HG02623 (cell line): ENCODE measurements around the gene LMOD1.
"Not testable (repeated sequence)": the region's sequence is repeated elsewhere in the genome, so short reads cannot be mapped to it uniquely, and the experiment has no call there.

Experiments used
- ATAC-seq: cut with Tn5 transposase; IDR thresholded peaks from one replicate; pipeline ENCODE4 v1.9.1; 2021; ENCODE audit warnings: moderate library complexity; ENCODE audit not compliant: unreplicated experiment

Gene LMOD1

DNA sequence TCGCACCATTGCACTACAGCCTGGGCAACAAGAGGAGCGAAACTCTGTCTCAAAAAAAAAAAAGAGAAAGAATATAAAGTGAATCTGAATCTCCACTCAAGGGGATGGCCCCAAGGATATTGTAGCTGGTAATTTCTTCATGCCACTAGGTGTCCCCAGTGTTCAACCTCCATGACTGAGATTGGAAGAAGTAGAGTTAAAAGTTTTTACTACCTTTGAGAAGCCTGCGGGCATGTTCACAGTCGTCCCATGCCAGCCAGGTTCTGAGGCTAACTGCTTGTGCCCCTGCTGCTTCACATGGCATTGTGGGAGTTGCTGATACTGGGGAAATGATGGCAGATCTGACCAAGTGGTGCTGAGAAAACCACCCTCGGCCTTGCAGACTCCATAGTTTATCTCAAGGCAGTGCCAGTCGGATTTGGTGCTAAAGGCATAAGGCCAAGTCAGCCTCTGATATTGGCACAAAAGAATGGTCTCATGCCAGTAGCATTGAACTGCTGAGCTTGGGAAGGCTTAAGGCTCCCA, 68.4 kb downstream of the LMOD1 start:
- ATAC-seq, result no peak

DNA sequence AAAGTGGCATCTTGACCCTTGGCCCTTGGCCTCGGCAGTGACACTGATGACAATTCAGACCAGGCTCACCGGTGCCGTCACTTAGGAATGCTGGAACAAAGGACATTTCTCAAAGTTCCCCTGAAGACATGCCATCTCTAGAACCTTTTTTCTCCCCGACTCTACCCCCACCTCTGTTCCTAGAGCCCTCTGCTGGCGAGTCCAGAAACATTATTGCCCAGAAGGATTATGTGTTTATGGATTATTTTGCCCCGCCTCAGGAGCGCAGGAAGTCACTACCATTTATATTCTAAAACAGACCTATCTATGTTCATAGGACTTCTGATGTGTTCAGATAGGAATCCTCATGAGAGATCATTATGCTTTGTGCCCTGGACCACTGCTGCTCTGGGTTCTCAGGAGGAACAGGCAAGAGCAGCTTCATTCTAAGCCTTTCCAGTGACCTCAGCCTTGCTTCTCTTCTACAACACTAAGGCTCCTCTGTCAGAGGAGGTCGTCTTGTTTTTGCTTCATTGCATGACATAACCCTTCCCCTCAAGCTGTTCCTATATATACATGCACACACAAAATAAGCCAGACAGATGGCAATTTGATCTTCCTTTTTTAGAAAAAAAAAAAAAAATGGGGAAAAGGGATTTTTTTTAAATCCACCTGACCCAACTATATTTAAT, 70.1 kb downstream of the LMOD1 start:
- ATAC-seq, result no peak

DNA sequence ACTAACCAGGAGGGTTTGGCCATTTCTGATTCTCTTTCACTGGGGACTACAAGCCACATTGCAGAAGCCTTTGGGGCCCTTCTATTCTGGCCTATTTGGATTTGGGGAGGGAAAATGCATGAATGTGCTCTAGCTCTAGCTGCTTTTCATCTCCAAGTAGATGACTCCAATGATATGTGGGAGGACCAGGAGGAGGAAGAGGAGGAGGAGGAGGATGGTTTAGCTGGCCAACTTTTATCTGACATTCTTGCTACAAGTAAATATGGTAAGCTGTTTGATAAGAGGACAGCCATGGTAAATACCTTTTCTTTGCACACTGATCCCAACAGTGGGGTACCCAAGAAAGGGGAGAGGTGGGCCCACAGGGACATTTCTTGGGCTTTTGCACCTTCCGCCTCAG, 71.7 kb downstream of the LMOD1 start:
- no peak for ATAC-seq

DNA sequence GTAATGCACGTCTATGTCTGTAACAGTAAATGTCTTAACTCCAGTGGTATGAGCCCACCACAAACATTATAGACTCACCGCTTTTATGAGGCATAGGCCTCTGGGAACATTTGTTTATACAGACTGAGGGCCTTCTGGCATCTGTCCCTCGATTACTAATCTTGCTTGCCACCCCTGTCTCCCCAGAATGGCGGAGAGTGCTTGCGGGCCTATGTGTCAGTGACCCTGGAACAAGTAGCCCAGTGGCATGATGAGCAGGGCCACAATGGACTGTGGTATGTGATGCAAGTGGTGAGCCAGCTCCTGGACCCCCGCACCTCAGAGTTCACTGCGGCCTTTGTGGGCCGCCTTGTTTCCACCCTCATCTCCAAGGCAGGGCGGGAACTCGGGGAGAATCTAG, 76.0 kb downstream of the LMOD1 start:
- ATAC-seq, result no peak

DNA sequence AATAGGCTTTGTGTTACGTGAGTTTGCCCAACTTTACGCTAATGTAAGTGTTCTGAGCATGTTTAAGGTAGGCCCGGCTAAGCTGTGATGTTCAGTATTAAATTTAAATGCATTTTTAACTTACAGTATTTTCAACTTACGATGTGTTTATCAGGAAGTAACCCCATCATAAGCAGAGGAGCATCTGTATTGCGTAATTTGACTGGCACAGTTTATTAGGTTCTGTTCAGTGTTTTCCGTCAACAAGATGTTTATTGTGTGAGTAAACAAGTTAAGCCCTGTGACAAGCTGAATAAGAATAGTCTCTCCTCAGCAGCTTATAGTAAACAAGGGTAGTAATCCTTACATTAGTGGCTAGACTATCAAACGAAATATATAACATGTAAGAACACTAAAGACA, 84.9 kb downstream of the LMOD1 start:
- ATAC-seq, result no peak

DNA sequence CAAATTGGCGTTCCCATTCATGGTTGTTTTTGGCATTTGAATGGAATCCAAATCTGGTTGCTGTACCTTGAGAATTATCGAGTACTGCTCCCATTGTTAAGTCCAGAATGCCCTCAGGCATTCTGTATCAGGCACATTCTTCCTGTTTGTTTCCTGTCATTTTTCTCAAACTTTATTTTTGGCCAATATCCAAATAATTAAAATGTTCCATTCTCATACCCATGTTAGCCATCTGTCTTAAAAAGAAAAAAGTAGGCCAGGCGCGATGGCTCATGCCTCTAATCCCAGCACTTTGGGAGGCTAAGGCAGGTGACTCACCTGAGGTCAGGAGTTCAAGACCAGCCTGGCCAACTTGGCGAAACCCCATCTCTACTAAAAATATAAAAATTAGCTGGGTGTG, 86.9 kb downstream of the LMOD1 start:
- no peak for ATAC-seq

DNA sequence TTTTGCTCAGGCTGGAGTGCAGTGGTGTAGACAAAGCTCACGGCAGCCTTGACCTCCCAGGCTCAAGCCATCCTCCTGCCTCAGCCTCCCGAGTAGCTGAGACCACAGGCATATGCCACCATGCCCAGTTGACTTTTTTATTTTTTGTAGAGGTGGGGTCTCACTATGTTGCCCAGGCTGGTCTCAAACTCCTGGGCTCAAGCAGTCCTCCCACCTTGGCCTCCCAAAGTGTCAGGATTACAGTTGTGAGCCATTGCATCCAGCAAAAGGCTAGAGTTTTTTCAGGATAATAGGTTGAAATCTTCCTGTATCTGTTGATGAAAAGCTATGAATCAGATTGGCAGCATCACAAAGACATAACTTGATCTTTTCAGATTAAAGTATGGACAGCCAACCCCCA, 89.6 kb downstream of the LMOD1 start:
- ATAC-seq, result not testable (repeated sequence)

DNA sequence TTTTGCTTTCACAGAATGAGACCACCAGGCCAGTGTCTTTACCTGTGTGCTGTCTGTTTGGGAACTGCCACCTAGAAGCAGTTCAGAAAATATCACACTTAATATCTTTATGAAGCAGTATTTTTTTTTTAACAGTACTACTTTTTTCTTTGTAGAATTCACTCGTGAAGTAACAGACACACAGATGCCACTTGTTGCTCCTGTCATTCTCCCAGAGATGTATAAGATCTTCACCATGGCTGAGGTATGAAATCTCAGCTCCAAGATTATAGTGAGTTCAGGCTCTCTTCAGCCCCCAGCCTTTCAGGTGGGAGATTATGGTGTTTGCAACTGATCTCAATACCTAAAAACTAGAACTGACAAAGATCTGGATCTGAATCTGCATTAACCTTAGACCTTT, 94.4 kb downstream of the LMOD1 start:
- ATAC-seq, result no peak

DNA sequence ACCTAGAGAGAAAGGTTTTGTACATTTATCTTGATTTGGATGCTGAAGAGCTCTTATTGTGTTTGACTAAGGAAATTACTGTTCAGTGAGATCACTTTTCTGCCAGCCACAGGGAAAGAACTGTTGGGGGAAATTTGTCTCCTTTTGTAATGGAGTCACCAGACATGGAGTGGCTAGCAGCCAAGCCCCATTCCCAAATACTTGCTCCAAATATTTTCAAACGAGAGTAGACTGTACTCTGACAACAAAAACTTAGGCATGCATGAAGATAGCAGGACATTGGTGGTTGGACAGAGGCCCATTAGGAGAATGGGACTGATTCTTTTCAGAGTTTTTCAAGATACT, 96.3 kb downstream of the LMOD1 start:
- no peak for ATAC-seq

DNA sequence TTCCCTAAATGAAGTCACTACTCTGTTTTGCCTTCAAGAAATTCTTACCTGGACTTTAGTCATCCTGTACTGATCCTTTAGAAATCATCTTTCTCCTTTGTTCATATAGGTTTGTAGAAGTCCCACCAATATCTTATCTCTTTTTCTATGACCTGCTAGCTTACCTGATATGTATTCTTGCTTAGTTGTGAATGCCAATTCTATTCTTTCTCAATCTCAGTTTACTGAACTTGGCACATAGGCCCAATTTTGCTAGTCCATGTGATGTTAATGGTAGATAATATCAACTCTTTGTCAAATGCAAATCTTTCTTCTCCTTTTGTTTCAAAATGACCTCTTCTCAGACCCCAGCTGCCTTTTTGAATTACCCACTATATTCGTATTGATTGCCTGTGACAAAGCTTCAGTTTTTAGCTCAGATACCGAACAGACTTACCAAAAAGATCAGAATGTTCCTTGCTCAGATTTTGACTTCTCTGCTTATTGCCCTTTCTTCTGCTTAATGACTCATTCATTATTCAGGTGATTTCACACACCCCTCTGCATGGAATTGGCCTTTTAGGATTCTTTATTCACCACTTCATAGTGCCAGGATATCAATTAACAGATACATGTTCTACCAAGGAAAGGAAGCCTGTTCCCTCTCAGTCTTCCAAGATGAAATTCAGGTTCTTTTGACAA, 96.8 kb downstream of the LMOD1 start:
- ATAC-seq, result no peak

DNA sequence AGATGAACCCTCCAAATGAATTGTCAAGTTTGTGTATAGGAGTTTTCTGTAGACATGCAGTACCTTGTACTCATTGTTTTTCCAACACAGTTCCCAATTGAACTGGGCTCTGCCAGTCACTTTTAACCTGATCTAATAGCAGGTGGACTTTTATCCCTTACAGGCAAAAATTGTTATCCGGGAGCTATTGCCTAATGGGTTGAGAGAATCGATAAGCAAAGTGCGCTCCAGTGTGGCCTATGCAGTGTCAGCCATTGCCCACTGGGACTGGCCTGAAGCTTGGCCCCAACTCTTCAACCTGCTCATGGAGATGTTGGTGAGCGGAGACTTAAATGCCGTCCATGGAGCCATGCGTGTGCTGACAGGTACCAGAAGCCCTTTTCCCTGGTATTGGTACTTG, 98.1 kb downstream of the LMOD1 start:
- no peak for ATAC-seq

DNA sequence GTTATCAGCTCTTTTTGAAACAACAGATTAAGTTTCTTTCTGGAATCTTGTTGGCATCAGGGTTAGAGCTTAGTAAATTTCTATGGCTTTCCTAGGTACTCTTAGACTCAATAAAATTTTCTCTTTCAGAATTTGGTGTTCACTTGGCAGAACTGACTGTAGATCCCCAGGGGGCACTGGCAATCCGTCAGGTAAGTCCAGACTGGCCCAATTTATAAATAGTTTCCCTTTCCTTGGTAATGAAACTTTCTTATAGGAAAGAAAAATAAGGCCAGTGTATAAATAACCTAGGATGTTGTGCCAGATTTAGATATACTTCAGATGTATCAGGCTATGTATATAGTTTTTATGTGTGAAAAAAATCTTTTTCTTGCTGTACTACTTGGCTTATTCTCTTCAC, 99.2 kb downstream of the LMOD1 start:
- no peak for ATAC-seq
